ENCODE results near the gene KIF26A.

The KIF26A gene

GRCh38 chr14:104112113-104112505 is 26.3 kb upstream of the KIF26A start:
- in situ Hi-C loops (cut with HindIII; ENCODE audit: low sequenced_read_pairs): no loop called here

- in situ Hi-C loops (cut with HindIII; ENCODE audit: low sequenced_read_pairs): no loop called here
Observed at GRCh38 chr14:104112609-104113571, 25.5 kb upstream of the KIF26A start.

GRCh38 chr14:104113631-104114420 is 24.6 kb upstream of the KIF26A start:
- in situ Hi-C loops (cut with HindIII; ENCODE audit: low sequenced_read_pairs): no loop called here

GRCh38 chr14:104114421-104115130 is 23.8 kb upstream of the KIF26A start:
- in situ Hi-C loops (cut with HindIII; ENCODE audit: low sequenced_read_pairs): no loop called here

- in situ Hi-C loops (cut with HindIII; ENCODE audit: low sequenced_read_pairs): no loop called here
Observed at GRCh38 chr14:104115131-104115600, 23.2 kb upstream of the KIF26A start.

GRCh38 chr14:104115691-104116287 is 22.6 kb upstream of the KIF26A start:
- in situ Hi-C loops (cut with HindIII; ENCODE audit: low sequenced_read_pairs): no loop called here

- in situ Hi-C loops (cut with HindIII; ENCODE audit: low sequenced_read_pairs): no loop called here
Observed at GRCh38 chr14:104116288-104116755, 22.1 kb upstream of the KIF26A start.

- in situ Hi-C loops (cut with HindIII; ENCODE audit: low sequenced_read_pairs): no loop called here
Observed at GRCh38 chr14:104116756-104117340, 21.5 kb upstream of the KIF26A start.

GRCh38 chr14:104117341-104118005 is 20.9 kb upstream of the KIF26A start:
- in situ Hi-C loops (cut with HindIII; ENCODE audit: low sequenced_read_pairs): no loop called here

GRCh38 chr14:104118006-104118844 is 20.2 kb upstream of the KIF26A start:
- in situ Hi-C loops (cut with HindIII; ENCODE audit: low sequenced_read_pairs): no loop called here

GRCh38 chr14:104119119-104119487 is 19.3 kb upstream of the KIF26A start:
- in situ Hi-C loops (cut with HindIII; ENCODE audit: low sequenced_read_pairs): no loop called here

- in situ Hi-C loops (cut with HindIII; ENCODE audit: low sequenced_read_pairs): no loop called here
Observed at GRCh38 chr14:104119488-104120251, 18.7 kb upstream of the KIF26A start.

GRCh38 chr14:104120281-104120741 is 18.1 kb upstream of the KIF26A start:
- in situ Hi-C loops (cut with HindIII; ENCODE audit: low sequenced_read_pairs): no loop called here

GRCh38 chr14:104121142-104121541 is 17.2 kb upstream of the KIF26A start:
- in situ Hi-C loops (cut with HindIII; ENCODE audit: low sequenced_read_pairs): no loop called here

GRCh38 chr14:104123879-104124278 is 14.5 kb upstream of the KIF26A start:
- in situ Hi-C loops (cut with HindIII; ENCODE audit: low sequenced_read_pairs): no loop called here

- in situ Hi-C loops (cut with HindIII; ENCODE audit: low sequenced_read_pairs): no loop called here
Observed at GRCh38 chr14:104125011-104125410, 13.4 kb upstream of the KIF26A start.

GRCh38 chr14:104126753-104127152 is 11.6 kb upstream of the KIF26A start:
- in situ Hi-C loops (cut with HindIII; ENCODE audit: low sequenced_read_pairs): no loop called here

- in situ Hi-C loops (cut with HindIII; ENCODE audit: low sequenced_read_pairs): no loop called here
Observed at GRCh38 chr14:104128981-104129380, 9.4 kb upstream of the KIF26A start.
